ENCODE data around the gene IL20RB. TPM values are rescaled to one million over a fixed set of nuclear protein-coding genes. Genes with fewer than 3 reads are reported as not detected.

The IL20RB gene, protein sequence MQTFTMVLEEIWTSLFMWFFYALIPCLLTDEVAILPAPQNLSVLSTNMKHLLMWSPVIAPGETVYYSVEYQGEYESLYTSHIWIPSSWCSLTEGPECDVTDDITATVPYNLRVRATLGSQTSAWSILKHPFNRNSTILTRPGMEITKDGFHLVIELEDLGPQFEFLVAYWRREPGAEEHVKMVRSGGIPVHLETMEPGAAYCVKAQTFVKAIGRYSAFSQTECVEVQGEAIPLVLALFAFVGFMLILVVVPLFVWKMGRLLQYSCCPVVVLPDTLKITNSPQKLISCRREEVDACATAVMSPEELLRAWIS
- total RNA-seq (1 to 10 TPM in 1 of 2 donors, under 1 TPM in 1; 0.14 to 1.3 TPM), polyA plus RNA-seq (under 1 TPM; 0.14 to 0.53 TPM)

GRCh38 chr3:136957751-136958288 is at the start of gene IL20RB:
Gene IL20RB, plus strand, starts transcription at chr3:136957983. Its CDS starts 131 bp downstream, at chr3:136958114.
- H3K36me3 ChIP-seq (ENCODE audit: control insufficient read depth in 4 of 4, insufficient read depth in 3 of 4, low read depth in 1 of 4, low read length in 3 of 4), result no peaks in the 10 kb centered on the region
- H3K9ac ChIP-seq (ENCODE audit: low read depth in 1 of 2, low read length in 2 of 2), result no peak within 1 kb of the TSS
- WGBS, result 87% methylated on average over 7 of the region's 7 CpGs
- no peaks in the 10 kb centered on the region for H3K9me3 ChIP-seq (ENCODE audit: control insufficient read depth in 4 of 4, low read length in 3 of 4)
- no peaks in the 10 kb centered on the region for H3K27me3 ChIP-seq (ENCODE audit: control insufficient read depth in 4 of 4, insufficient read depth in 4 of 4, low read length in 3 of 4)
- no peak within 1 kb of the TSS for H3K4me3 ChIP-seq (ENCODE audit: low read depth in 1 of 3, low read length in 3 of 3)
- H3K27ac ChIP-seq (ENCODE audit: low read depth in 1 of 2, low read length in 2 of 2), result no peak within 1 kb of the TSS
- TF ChIP-seq FOXA2 (IDR thresholded peaks at IDR 0.05) (no peak), HNF4A (conservative IDR thresholded peaks at IDR 0.05) (peak in 1 of 2 donors; percentile 4), FOXA1 (IDR thresholded peaks at IDR 0.05) (no peak), RAD21 (IDR thresholded peaks at IDR 0.05) (no peak), TAF1 (conservative IDR thresholded peaks at IDR 0.05) (no peak)
- TF ChIP-seq, protein P1, sequence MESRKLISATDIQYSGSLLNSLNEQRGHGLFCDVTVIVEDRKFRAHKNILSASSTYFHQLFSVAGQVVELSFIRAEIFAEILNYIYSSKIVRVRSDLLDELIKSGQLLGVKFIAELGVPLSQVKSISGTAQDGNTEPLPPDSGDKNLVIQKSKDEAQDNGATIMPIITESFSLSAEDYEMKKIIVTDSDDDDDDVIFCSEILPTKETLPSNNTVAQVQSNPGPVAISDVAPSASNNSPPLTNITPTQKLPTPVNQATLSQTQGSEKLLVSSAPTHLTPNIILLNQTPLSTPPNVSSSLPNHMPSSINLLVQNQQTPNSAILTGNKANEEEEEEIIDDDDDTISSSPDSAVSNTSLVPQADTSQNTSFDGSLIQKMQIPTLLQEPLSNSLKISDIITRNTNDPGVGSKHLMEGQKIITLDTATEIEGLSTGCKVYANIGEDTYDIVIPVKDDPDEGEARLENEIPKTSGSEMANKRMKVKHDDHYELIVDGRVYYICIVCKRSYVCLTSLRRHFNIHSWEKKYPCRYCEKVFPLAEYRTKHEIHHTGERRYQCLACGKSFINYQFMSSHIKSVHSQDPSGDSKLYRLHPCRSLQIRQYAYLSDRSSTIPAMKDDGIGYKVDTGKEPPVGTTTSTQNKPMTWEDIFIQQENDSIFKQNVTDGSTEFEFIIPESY (IDR thresholded peaks at IDR 0.05), result no peak
- no peak for DNase-seq (ENCODE audit: low spot score)
- H3K4me1 ChIP-seq (ENCODE audit: control insufficient read depth in 4 of 4, insufficient read depth in 4 of 4, low read length in 3 of 4), result peaks cover 0 to 15% (median 5%) of the 10 kb centered on the region in 4 donors

DNA sequence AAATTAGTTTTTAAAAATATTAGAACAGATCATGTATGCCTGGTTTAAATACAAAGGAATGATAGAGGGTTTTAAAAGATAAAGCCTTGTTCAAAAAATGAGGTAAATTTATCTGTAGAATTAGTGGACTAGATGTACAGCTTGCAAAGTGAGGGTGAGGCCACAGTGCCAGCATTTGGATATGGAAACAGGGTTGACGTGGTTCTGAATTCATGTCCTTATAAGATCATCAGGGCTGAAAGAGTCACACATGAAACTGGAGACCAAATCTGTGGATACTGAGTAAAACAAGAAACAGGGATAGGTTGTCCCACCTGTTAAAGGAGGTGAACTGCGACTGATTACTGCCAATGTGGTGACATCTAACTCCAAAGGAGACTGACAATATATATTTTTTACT is 49.5 kb upstream of the IL20RB start:
- H3K4me1 ChIP-seq (ENCODE audit: control insufficient read depth in 4 of 4, insufficient read depth in 4 of 4, low read length in 3 of 4), result peaks cover 0 to 14% (median 2%) of the 10 kb centered on the region in 4 donors
- H3K9me3 ChIP-seq (ENCODE audit: control insufficient read depth in 4 of 4, low read length in 3 of 4), result peaks cover 0 to 1% (median 0%) of the 10 kb centered on the region in 4 donors
- no peak overlapping the region for H3K27ac ChIP-seq (ENCODE audit: low read depth in 1 of 2, low read length in 2 of 2)
- H3K36me3 ChIP-seq (ENCODE audit: control insufficient read depth in 4 of 4, insufficient read depth in 3 of 4, low read depth in 1 of 4, low read length in 3 of 4), result no peaks in the 10 kb centered on the region
- no peak overlapping the region for H3K9ac ChIP-seq (ENCODE audit: low read depth in 1 of 2, low read length in 2 of 2)
- TF ChIP-seq HNF4G (IDR thresholded peaks at IDR 0.05) (no peak), FOXA1 (IDR thresholded peaks at IDR 0.05) (no peak), HNF4A (conservative IDR thresholded peaks at IDR 0.05) (no peak), TAF1 (conservative IDR thresholded peaks at IDR 0.05) (no peak), SP1 (IDR thresholded peaks at IDR 0.05) (no peak), FOXA2 (IDR thresholded peaks at IDR 0.05) (no peak), MAX (IDR thresholded peaks at IDR 0.05) (no peak), RXRA (IDR thresholded peaks at IDR 0.05) (no peak), YY1 (IDR thresholded peaks at IDR 0.05) (no peak)
- TF ChIP-seq, protein P1 (IDR thresholded peaks at IDR 0.05), result no peak
- TF ChIP-seq, protein P2, sequence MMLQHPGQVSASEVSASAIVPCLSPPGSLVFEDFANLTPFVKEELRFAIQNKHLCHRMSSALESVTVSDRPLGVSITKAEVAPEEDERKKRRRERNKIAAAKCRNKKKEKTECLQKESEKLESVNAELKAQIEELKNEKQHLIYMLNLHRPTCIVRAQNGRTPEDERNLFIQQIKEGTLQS (IDR thresholded peaks at IDR 0.05), result no peak
- no peak overlapping the region for H3K4me3 ChIP-seq (ENCODE audit: low read depth in 1 of 3, low read length in 3 of 3)
- no peak for DNase-seq (ENCODE audit: low spot score)
- H3K27me3 ChIP-seq (ENCODE audit: control insufficient read depth in 4 of 4, insufficient read depth in 4 of 4, low read length in 3 of 4), result no peaks in the 10 kb centered on the region
- WGBS, result 98% methylated on average over 2 of the region's 2 CpGs
